K562 (cell line): ENCODE measurements around the gene AK2. TPM values are rescaled to one million over a fixed set of nuclear protein-coding genes. Genes with fewer than 3 reads are reported as not detected.
A peak's percentile ranks its signal among the peaks of the same experiment; 100 is the strongest.

ENCODE experiments used
- CEBPG ChIP-seq, 3 experiments: fragments of 200-800 bp in 1 of 3; sonication (Bioruptor generic) in 1 of 3; sonication (generic) in 1 of 3; formaldehyde crosslinking in 1 of 3; IDR thresholded peaks in 2 of 3; conservative IDR thresholded peaks in 1 of 3; 2 replicates each; pipeline versions ENCODE4 v1.6.1 to v1.8.0; 2016 to 2022; ENCODE audit warnings: missing compliant biosample characterization in 2 of 3, missing genetic modification characterization in 2 of 3, mild to moderate bottlenecking in 1 of 3, missing genetic modification reagents in 1 of 3
- FOXP1 ChIP-seq: sonication (generic); formaldehyde crosslinking; IDR thresholded peaks from 2 replicates; pipeline ENCODE4 v1.8.0; 2022; ENCODE audit warnings: mild to moderate bottlenecking, missing genetic modification reagents
- HOXB6 ChIP-seq: fragments of 250-450 bp; sonication (Bioruptor Pico); IDR thresholded peaks from 2 replicates; pipeline ENCODE4 v1.5.1; 2022; ENCODE audit warnings: mild to moderate bottlenecking, borderline replicate concordance
- KLF16 ChIP-seq: IDR thresholded peaks from 2 replicates; pipeline ENCODE4 v1.6.1; 2016; ENCODE audit warnings: antibody characterized with exemption
- PYGO2 ChIP-seq: fragments of 450-650 bp; IDR thresholded peaks from 2 replicates; pipeline ENCODE4 v1.6.1; 2016; ENCODE audit warnings: mild to moderate bottlenecking, missing genetic modification characterization, moderate library complexity, missing compliant biosample characterization
- SPI1 ChIP-seq: IDR thresholded peaks from 2 replicates; pipeline ENCODE4 v1.6.1; 2011; ENCODE audit warnings: low read depth, low read length, control low read depth, borderline replicate concordance
- SRSF1 ChIP-seq: fragments of 200-400 bp; formaldehyde crosslinking; IDR thresholded peaks from 2 replicates; pipeline ENCODE4 v1.6.1; 2017; ENCODE audit warnings: mild to moderate bottlenecking, low read depth, low read length, moderate library complexity
- ZBTB17 ChIP-seq: fragments of 450-650 bp; formaldehyde crosslinking; IDR thresholded peaks from 2 replicates; pipeline ENCODE4 v1.4.0; 2020; ENCODE audit warnings: mild to moderate bottlenecking
- ZFPM2 ChIP-seq: fragments of 250-450 bp; sonication (Bioruptor Pico); IDR thresholded peaks from 2 replicates; pipeline ENCODE4 v1.5.1; 2022; ENCODE audit warnings: mild to moderate bottlenecking
- ZNF583 ChIP-seq: fragments of 250-450 bp; sonication (Bioruptor Pico); IDR thresholded peaks from 2 replicates; pipeline ENCODE4 v1.4.0; 2020
- ZZZ3 ChIP-seq: fragments of 450-650 bp; IDR thresholded peaks from 2 replicates; pipeline ENCODE4 v1.6.1; 2016; ENCODE audit warnings: antibody characterized with exemption, mild to moderate bottlenecking, moderate library complexity
- polyA plus RNA-seq, 8 experiments: library from polyadenylated mRNA; depleted of rRNA in 4 of 8; stranded (reverse) in 5 of 8; unstranded in 3 of 8; fragments of >200 nt; fragmentation: Nextera tagmentation in 2 of 8; fragmentation: Illumina TruSeq in 1 of 8; extraction: Ambion mirVana in 2 of 8; extraction: Trizol in 1 of 8; gene quantifications; 2 replicates each; pipeline versions ENCODE4 v1.2.1 to v1.2.3, GENCODE V29; 2011 to 2014; ENCODE audit warnings: inconsistent platforms in 1 of 8, missing spikeins in 1 of 8
- total RNA-seq, 7 experiments: library from RNA; depleted of rRNA in 6 of 7; stranded (reverse); fragments of >200 nt in 6 of 7; fragmentation: Illumina TruSeq in 2 of 7; extraction: Trizol in 2 of 7; gene quantifications; 2 replicates each; pipeline versions ENCODE4 v1.2.1 to v1.2.3, GENCODE V29; 2011 to 2021; ENCODE audit warnings: low replicate concordance in 1 of 7

The AK2 gene
- total and polyA plus RNA-seq, 9 of the 15 experiments (the other 6 are each of a cell fraction or from before 2014, with no cell fraction given), result 105 to 1,050 (median 509) TPM

GRCh38 chr1:32992489-32993323 is 44.0 kb downstream of the AK2 start (continued):
- no peak for TF ChIP-seq CEBPG (CRISPR knock-in tag; IDR thresholded peaks at IDR 0.05)
- TF ChIP-seq CEBPG (tag; conservative IDR thresholded peaks at IDR 0.05 in 1 of 2, IDR thresholded peaks at IDR 0.05 in 1 of 2), result no peak
- TF ChIP-seq FOXP1 (CRISPR knock-in tag), result no peak
- no peak for TF ChIP-seq ZFPM2
- TF ChIP-seq ZNF583 (CRISPR knock-in tag), result no peak
- no peak for TF ChIP-seq KLF16
- TF ChIP-seq ZZZ3, result no peak
- peak; percentile 36; the same call in 1 of the 2 replicates for TF ChIP-seq SPI1
- no peak for TF ChIP-seq ZBTB17 (CRISPR knock-in tag)
- no peak for TF ChIP-seq SRSF1
- TF ChIP-seq PYGO2 (tag), result no peak
- no peak for TF ChIP-seq HOXB6
